NCI-H82 (cell line): ENCODE data around the gene NPTX2.
A peak's percentile ranks its signal among the peaks of the same experiment; 100 is the strongest.
"Not testable (repeated sequence)": the region's sequence is repeated elsewhere in the genome, so short reads cannot be mapped to it uniquely, and the experiment has no call there.

Experiments
- DNase-seq: peaks from one replicate; lab custom pipeline; 2025; lab: John Stamatoyannopoulos, UW

Gene NPTX2

GRCh38 chr7:98617051-98617959, at the start of gene NPTX2:
TSS of gene NPTX2 (plus strand) at chr7:98617285. CDS start at chr7:98617462, 177 bp downstream.
- peak; percentile 93 for DNase-seq

DNA sequence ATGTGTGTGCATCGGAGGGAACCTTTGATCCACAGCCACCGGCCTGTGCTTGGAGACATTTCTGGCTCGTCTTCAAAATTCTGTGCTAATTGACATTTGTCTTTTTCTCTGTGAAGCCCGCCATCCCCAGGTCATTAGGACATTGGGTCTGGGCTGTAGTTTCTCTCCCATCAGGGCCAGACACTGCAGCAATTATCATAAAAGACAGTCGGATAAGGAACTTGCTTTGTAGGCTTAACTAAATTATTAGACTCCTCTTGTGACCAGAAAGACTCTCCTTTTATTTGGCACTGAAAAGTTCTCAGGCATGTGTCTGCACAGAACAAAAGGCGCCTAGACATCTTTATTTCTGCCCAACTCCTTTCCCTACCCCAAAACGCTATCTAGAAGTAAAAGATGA, 49.1 kb upstream of the NPTX2 start:
- no peak for DNase-seq

DNA sequence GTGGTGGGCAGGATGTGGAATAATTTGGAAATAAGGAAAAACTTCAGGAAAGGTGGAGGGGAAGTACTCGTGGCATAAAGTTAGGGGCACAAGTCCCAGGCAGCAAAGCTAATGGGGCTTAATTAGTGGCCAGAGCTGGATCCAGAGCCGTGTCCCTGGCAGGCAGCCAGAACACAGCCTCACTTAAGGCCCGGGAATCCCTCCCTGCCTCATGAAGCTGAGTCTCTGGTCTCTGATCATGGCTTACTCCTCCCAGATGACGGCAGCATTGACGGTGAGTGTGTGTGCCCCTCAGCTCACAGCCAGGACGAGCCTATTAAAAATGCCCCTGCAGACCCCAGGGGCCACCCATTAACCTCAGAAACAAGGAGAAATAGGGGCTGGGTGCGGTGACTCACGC, 48.2 kb upstream of the NPTX2 start:
- peak; percentile 85 for DNase-seq

DNA sequence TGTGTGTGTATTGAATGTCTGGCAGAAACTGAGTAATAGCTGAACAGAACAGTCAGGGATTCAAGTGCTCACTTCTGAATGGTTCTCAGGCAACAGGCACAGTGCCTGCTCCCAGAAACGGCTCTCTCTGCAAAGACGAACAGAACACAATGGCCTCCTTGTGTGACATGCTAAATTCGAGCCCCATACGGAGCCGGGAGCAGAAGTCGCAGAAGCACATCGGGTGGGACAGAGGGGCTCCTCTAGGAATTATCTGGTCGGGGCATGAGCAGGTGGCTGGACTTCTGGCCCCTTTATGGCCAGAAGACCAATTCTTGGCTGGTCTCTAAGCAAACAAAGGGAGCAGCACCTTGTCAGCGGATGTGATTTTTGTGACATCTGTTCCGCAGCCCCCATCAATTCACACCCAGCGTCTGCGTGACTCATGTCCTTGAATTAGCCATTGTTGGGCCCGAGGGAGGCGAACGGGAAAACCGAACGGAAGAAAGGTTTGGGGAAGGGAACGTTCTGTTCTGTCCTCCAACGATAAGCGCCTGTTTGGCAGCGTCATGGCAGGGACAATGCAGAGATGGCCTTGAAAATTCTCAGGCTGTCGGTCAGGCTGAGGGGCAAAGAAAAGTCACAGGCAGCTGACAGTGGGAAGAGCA, 47.3 kb upstream of the NPTX2 start:
- peak; percentile 39 for DNase-seq

- DNase-seq = peak; percentile 39
These were observed 46.1 kb upstream of the NPTX2 start for GRCh38 chr7:98571006-98571405.

DNA sequence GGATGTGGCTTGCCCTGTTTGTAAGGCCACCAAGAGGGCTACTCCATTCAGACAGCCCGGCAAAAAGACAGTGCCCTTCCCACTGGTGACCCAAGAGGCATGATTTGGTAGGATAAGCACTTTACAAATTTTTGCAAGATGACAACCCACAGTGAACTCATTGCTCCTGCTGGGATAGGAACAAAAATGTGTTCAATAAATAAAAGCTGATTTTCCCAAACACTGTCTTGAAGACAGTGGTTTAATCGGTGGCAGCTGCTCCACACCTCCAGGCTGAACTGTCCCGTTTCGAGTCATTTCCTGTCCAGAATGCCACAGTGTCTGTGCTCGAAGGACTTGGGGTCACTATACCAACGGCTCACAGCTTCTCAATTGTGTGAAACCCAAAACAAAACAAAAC, 45.1 kb upstream of the NPTX2 start:
- DNase-seq = no peak

GRCh38 chr7:98572716-98573115, 44.4 kb upstream of the NPTX2 start:
- not testable (repeated sequence) for DNase-seq

DNA sequence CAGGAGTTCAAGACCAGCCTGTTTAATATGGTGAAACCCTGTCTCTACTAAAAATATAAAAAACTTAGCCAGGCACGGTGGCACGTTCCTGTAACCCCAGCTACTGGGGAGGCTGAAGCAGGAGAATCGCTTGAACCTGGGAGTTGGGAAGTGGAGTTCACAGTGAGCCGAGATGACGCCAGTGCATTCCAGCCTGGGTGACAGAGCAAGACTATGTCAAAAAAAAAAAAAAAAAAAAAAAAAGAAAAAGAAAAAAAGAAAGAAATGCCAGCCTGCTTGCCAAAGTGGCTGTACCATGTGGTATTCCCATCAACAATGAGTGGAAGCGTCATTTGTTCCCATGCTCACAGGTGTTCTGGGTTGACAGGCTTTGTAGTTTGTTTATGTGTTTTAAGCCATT, 43.3 kb upstream of the NPTX2 start:
- DNase-seq = no peak

GRCh38 chr7:98575878-98576277, 41.2 kb upstream of the NPTX2 start:
- DNase-seq = no peak

GRCh38 chr7:98584830-98585229, 32.3 kb upstream of the NPTX2 start:
- DNase-seq = no peak

- DNase-seq = no peak
These were observed 25.2 kb upstream of the NPTX2 start for GRCh38 chr7:98591926-98592325.

- DNase-seq = no peak
These were observed 22.7 kb upstream of the NPTX2 start for GRCh38 chr7:98594348-98594747.

DNA sequence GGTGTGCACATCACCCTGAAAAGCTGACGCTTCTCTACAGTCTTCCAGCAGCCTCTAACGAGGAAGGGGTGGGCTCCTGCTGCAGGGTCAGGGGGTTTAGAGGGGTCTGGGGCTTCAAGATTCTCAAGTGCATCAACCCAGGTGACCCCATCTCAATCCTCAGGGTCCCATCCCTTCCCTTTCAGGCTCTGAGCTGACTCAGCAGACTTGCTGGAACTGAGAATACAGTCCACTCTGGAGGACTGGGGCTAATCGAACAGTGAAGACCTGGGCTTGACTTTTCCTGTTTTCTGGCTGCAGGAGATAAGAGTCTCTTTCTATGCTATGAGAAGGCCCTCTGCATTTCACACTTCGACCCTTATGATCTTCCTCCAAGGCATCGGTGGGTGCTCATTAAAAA, 22.3 kb upstream of the NPTX2 start:
- no peak for DNase-seq

GRCh38 chr7:98598846-98599615, 18.1 kb upstream of the NPTX2 start:
- no peak for DNase-seq

DNA sequence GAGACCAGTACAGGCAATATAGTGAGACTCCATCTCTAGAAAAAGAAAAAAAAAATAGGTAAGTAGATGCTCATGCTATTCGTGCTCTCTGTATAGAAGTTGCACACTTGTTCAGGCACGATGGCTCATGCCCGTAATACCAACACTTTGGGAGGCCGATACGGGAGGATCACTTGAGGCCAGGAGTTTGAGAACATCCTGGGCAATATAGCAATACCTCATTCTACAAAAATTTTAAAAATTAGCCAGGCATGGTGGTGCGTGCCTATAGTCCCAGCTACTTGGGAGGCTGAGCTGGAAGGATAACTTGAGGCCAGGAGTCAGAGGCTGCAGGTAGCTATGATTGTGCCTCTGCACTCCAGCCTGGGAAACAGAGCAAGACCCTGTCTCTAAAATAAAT, 17.2 kb upstream of the NPTX2 start:
- DNase-seq = no peak

GRCh38 chr7:98602755-98603398, 14.2 kb upstream of the NPTX2 start:
- DNase-seq = no peak

DNA sequence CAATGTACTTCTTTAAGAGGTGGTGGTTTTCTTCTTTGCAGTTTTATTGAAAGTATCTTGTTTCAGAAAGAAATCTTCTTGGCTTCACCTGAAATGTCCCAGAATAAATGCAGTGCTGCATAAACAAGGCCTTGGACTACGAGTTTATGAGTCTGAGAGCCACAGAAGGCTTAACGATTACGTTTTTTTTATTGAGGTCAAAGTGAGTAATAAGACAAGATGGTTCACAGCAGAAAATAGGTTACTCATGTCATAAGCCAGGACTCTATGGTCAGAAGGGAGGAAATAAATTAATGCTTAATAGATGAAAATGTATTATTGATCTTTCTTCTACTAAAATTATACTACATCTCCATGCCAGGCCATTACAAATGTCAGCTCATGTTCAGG, 13.7 kb upstream of the NPTX2 start:
- DNase-seq = no peak

GRCh38 chr7:98613601-98614425, 3.3 kb upstream of the NPTX2 start:
- peak; percentile 43 for DNase-seq

DNA sequence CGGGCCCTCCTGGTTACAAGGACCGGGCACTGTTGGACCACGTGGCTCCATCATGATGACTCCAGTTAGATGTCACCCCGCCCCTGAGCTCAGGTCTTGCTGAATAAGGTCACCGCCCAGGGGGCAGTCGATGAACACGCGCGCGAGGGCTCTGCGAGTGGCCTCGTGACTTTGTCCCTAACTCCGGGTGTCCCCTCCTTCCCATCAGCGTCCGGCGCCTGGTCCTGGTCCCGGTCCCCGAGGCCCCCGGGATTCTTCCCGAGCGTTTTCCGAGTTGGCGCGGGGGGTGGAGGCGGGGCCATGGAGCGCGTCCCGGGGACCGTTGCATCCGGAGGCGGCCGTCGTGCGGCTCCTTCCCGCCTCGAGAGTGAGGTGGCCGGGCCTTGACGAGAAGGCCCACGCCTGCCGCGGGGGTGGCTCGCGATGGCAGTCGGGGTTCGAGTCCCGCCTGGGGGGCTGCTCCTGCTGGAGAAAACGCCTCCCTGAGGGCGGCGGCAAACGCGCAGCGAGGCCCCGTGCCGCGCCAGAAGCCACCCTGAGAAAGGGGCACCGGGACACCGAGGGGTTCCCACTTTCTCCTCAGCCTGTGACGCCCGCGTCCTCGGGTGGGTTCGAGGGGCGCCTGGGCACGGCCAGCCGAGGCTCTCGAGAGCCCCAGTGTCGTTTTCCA, 569 bp upstream of the NPTX2 start:
- peak; percentile 32 for DNase-seq

DNA sequence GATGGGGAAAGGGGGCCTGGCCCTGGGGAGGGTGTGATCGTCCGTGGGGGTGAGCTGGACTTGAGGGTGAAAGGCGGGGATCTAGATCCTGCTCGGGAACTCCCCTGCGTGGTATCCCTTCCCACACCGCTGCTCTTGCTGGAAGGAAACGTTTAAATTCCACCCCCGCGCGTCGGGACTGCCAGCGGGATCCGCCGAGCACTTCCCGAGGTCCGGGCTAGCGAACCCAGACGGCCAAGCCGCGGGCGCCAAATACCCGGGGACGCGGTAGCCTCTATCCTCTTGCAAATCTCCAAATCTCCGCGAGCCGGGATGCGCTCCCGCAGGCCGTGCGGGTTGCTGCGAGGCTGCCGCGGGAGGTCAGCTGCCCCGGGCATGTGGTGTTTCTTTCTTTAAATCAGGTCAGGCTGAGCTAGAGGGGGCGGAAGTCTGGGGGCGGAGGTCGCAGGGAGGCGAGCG, 904 bp downstream of the NPTX2 start:
- peak; percentile 53 for DNase-seq

DNA sequence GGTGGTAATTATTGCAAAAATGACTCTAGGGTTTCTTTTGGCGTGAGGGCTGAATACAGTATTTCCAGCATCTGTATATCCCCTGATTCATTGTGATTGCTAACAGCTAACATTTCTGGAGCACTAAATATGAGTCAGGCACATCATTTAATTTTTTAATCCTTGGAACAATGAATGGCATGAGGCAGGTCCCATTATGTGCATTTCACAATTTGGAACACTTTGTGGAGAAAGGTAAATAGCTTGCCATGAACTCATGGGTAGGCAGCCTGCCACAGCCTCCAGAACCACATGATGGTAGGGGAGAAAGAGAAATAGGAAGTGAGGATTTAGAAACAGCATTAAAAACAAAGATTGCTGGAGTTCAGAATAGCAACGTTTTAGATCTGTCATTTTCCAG, 1.7 kb downstream of the NPTX2 start:
- no peak for DNase-seq
